ENCODE data around the gene PPP6R1. TPM values are rescaled to one million over a fixed set of nuclear protein-coding genes. Genes with fewer than 3 reads are reported as not detected.

PPP6R1 gene
- total RNA-seq, 1 experiment from 2014 or later, result 172 TPM

DNA sequence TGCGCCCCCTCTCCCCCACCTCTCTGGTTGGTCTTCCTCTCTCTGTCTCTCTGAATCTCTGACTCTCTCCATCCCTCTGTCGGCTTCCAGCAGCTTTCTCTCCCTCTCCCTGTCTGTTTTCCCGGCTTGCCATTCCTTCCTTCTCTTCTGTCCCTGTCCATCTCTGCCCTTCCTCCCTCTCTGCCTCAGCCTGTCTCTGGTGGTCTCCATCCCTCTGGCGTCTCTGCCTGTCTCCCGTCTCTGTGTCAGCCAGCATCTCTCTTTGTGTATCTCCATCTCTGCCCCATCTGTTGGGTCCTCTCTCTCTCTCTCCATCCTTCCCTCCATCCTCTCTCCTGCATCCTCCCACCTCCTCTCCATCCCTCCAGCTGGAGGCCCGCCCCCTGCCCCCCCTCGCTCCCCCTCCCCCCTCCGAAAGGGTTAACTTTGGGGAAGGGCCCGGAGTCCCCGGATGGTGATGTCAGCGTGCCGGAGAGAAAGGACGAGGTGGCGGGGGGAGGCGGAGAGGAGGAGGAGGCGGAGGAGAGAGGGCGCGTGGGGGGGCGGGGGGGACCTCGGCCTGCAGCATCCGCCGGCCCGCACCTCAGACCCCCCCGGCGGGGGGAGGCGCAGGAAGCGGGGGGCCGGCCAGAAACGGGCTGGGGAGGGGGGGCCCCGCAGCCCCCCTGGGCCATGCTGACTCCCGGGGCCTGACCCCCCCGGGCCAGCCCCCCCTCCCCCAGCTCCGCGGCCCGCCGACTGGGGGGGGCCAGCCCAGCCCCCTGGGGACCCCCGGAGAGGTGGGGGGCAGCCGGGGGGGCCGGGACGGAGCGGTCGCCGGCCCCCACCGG is 24.9 kb upstream of the PPP6R1 start, which contains the start of gene BRSK1:
Gene BRSK1, plus strand, starts transcription at position 450 of the 830 bp plus-strand sequence. CDS start 446 bp downstream, outside the sequence.
- no TSS peak for BruUV-seq (replicated peaks)
- ChIA-PET CTCF (no interaction called here), POLR2A (no interaction called here)
- H3K27me3 ChIP-seq (ENCODE audit: control insufficient read depth, insufficient read depth, low read length), result no peaks in the 10 kb centered on the region
- TF ChIP-seq, protein P1, sequence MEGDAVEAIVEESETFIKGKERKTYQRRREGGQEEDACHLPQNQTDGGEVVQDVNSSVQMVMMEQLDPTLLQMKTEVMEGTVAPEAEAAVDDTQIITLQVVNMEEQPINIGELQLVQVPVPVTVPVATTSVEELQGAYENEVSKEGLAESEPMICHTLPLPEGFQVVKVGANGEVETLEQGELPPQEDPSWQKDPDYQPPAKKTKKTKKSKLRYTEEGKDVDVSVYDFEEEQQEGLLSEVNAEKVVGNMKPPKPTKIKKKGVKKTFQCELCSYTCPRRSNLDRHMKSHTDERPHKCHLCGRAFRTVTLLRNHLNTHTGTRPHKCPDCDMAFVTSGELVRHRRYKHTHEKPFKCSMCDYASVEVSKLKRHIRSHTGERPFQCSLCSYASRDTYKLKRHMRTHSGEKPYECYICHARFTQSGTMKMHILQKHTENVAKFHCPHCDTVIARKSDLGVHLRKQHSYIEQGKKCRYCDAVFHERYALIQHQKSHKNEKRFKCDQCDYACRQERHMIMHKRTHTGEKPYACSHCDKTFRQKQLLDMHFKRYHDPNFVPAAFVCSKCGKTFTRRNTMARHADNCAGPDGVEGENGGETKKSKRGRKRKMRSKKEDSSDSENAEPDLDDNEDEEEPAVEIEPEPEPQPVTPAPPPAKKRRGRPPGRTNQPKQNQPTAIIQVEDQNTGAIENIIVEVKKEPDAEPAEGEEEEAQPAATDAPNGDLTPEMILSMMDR (IDR thresholded peaks at IDR 0.05), result no peak
- no peak for TF ChIP-seq TCF7L2 (IDR thresholded peaks at IDR 0.05; ENCODE audit: low read depth, low read length)
- no peak within 1 kb of the TSS for H3K27ac ChIP-seq (ENCODE audit: low read length)
- H3K4me1 ChIP-seq (ENCODE audit: control insufficient read depth, insufficient read depth, low read length), result peaks cover 23% of the 10 kb centered on the region
- H3K4me3 ChIP-seq (ENCODE audit: low read depth in 2 of 2, low read length in 2 of 2), result peak within 1 kb of the TSS; percentile 16 to 27; a peak in 3 of 4 replicates
- ATAC-seq, result no peak
- no peaks in the 10 kb centered on the region for H3K36me3 ChIP-seq (ENCODE audit: control insufficient read depth, insufficient read depth, low read length)
- H3K9me3 ChIP-seq (ENCODE audit: control insufficient read depth, insufficient read depth, low read depth, low read length), result no peaks in the 10 kb centered on the region
- intact Hi-C loops (cut with micrococcal nuclease; ENCODE audit: unreplicated experiment) (no loop called here), in situ Hi-C loops (cut with HindIII; ENCODE audit: low pct_unique_long_range_greater_than_20kb, low sequenced_read_pairs) (no loop called here)
- no peak for DNase-seq (ENCODE audit: low read depth, low spot score)

DNA sequence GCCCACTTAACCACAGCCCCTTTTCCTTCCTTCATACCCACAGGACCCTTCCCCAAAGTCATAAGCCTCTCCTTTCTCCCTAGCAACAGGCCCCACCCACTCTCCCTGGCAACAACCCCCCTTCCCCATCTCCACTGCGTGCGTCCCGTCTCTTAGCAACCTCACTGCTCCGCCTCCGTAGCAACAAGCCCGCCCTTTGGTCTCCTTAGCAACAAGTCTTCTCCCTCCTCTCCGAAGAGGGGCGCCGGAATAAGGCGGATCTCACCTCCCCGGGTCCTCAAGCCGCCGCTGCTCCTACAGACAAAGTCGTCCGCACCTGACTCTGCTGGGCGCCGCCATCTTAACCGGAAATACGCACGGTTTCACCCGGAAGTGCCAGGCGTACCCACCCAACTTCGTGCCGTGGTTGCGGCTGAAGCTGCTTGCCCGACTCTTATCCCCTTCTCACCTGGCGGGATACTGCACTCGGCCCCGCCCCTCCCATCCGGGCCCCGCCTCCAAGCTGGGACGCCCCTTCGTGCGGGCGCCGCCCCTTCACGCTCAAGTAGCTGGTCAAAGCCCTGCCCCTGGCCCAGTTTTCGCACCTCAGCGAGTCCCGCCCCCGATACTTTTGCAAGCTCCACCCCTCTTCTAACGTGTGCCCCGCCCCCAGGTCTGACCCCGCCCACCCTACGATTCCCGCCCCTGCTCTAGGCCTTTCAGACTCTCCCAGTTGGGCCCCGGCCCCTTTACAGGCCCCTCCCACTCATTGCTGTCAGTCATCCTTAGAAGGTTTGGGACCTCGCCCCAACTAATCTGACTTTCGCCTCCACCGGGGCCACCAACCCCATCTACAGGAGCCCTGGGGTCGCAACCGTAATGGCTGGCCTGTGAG is 21.2 kb upstream of the PPP6R1 start, which contains the start of gene HSPBP1:
Gene HSPBP1, minus strand, starts transcription at position 341 of the 874 bp plus-strand sequence. CDS start 502 bp downstream, outside the sequence.
- in situ Hi-C loops (cut with HindIII; ENCODE audit: low pct_unique_long_range_greater_than_20kb, low sequenced_read_pairs), result no loop called here
- POLR2A ChIA-PET, result interaction anchor here (0.6 to 1.2 kb wide), 2 partner anchors 21 to 60 kb away, joined by 6 to 7 read pairs; partner anchors contain the start of genes KMT5C and PPP6R1

More for the DNA sequence above, 21.2 kb upstream of the PPP6R1 start, which contains the start of gene HSPBP1:
- CTCF ChIA-PET, result no interaction called here
- H3K4me1 ChIP-seq (ENCODE audit: control insufficient read depth, insufficient read depth, low read length), result peaks cover 15% of the 10 kb centered on the region
- H3K9me3 ChIP-seq (ENCODE audit: control insufficient read depth, insufficient read depth, low read depth, low read length), result no peaks in the 10 kb centered on the region
- peak within 1 kb of the TSS; percentile 66 to 68 for H3K4me3 ChIP-seq (ENCODE audit: low read depth in 2 of 2, low read length in 2 of 2)
- DNase-seq (ENCODE audit: low read depth, low spot score) (peak; percentile 90), ATAC-seq (peak; percentile 97)
- H3K27ac ChIP-seq (ENCODE audit: low read length), result peak within 1 kb of the TSS; percentile 76
- intact Hi-C loops (cut with micrococcal nuclease; ENCODE audit: unreplicated experiment), result no loop called here
- H3K36me3 ChIP-seq (ENCODE audit: control insufficient read depth, insufficient read depth, low read length), result no peaks in the 10 kb centered on the region
- no peaks in the 10 kb centered on the region for H3K27me3 ChIP-seq (ENCODE audit: control insufficient read depth, insufficient read depth, low read length)
- no TSS peak for BruUV-seq (replicated peaks)
- TF ChIP-seq, protein P1 (IDR thresholded peaks at IDR 0.05), result no peak
- TF ChIP-seq POLR2AphosphoS5 (IDR thresholded peaks at IDR 0.05; ENCODE audit: low read depth, low read length), result peak; percentile 78
- TF ChIP-seq, protein P2, sequence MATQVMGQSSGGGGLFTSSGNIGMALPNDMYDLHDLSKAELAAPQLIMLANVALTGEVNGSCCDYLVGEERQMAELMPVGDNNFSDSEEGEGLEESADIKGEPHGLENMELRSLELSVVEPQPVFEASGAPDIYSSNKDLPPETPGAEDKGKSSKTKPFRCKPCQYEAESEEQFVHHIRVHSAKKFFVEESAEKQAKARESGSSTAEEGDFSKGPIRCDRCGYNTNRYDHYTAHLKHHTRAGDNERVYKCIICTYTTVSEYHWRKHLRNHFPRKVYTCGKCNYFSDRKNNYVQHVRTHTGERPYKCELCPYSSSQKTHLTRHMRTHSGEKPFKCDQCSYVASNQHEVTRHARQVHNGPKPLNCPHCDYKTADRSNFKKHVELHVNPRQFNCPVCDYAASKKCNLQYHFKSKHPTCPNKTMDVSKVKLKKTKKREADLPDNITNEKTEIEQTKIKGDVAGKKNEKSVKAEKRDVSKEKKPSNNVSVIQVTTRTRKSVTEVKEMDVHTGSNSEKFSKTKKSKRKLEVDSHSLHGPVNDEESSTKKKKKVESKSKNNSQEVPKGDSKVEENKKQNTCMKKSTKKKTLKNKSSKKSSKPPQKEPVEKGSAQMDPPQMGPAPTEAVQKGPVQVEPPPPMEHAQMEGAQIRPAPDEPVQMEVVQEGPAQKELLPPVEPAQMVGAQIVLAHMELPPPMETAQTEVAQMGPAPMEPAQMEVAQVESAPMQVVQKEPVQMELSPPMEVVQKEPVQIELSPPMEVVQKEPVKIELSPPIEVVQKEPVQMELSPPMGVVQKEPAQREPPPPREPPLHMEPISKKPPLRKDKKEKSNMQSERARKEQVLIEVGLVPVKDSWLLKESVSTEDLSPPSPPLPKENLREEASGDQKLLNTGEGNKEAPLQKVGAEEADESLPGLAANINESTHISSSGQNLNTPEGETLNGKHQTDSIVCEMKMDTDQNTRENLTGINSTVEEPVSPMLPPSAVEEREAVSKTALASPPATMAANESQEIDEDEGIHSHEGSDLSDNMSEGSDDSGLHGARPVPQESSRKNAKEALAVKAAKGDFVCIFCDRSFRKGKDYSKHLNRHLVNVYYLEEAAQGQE (IDR thresholded peaks at IDR 0.05; ENCODE audit: insufficient read depth in 1 of 2, low read depth in 2 of 2, low read length in 1 of 2), result no peak
- peak; percentile 83; the same call in 1 of the 2 replicates for TF ChIP-seq SIN3A (IDR thresholded peaks at IDR 0.05; ENCODE audit: borderline replicate concordance, insufficient read depth, low read depth, low read length)
- TF ChIP-seq TCF7L2 (IDR thresholded peaks at IDR 0.05; ENCODE audit: low read depth, low read length), result 0 out of 2 replicates have a peak, but pooled peaks have one; percentile 47

All from Panc1 (cell line).